ENCODE data around the gene PI4KB.
"Not testable (repeated sequence)": the region's sequence is repeated elsewhere in the genome, so short reads cannot be mapped to it uniquely, and the experiment has no call there.

Gene PI4KB

GRCh38 chr1:151327223-151327902 is at the start of gene PI4KB:
PI4KB (minus strand) TSS chr1:151327416; CDS start chr1:151316481, 10,935 bp downstream.
- DNase-seq, result peak; percentile 91

GRCh38 chr1:151373196-151373595 is 46.0 kb upstream of the PI4KB start:
- no peak for DNase-seq

- peak; percentile 83 for DNase-seq
Measured at GRCh38 chr1:151372058-151372934, 45.1 kb upstream of the PI4KB start, which contains the start of gene SELENBP1. SELENBP1 (minus strand) TSS chr1:151372705; CDS start chr1:151372641, 64 bp downstream.

GRCh38 chr1:151371370-151372057 is 44.3 kb upstream of the PI4KB start:
- DNase-seq, result peak; percentile 76

GRCh38 chr1:151370211-151370911 is 43.1 kb upstream of the PI4KB start:
- DNase-seq, result no peak

GRCh38 chr1:151369621-151370048 is 42.4 kb upstream of the PI4KB start:
- DNase-seq, result no peak

- DNase-seq, result no peak
Measured at GRCh38 chr1:151369302-151369610, 42.0 kb upstream of the PI4KB start.

GRCh38 chr1:151368393-151369301 is 41.4 kb upstream of the PI4KB start:
- no peak for DNase-seq

GRCh38 chr1:151367658-151368392 is 40.6 kb upstream of the PI4KB start:
- no peak for DNase-seq

- DNase-seq, result no peak
Measured at GRCh38 chr1:151364996-151365395, 37.8 kb upstream of the PI4KB start.

- no peak for DNase-seq
Measured at GRCh38 chr1:151362308-151363155, 35.3 kb upstream of the PI4KB start.

GRCh38 chr1:151361883-151362282 is 34.7 kb upstream of the PI4KB start:
- DNase-seq, result no peak

GRCh38 chr1:151356696-151357095 is 29.5 kb upstream of the PI4KB start:
- no peak for DNase-seq

- DNase-seq, result no peak
Measured at GRCh38 chr1:151352021-151352718, 25.0 kb upstream of the PI4KB start.

- not testable (repeated sequence) for DNase-seq
Measured at GRCh38 chr1:151350323-151350722, 23.1 kb upstream of the PI4KB start.

GRCh38 chr1:151347523-151348246 is 20.5 kb upstream of the PI4KB start:
- no peak for DNase-seq

GRCh38 chr1:151346769-151347522 is 19.7 kb upstream of the PI4KB start, which contains the start of gene RFX5:
RFX5 (minus strand) TSS chr1:151347252; CDS start chr1:151346320, 932 bp downstream.
- DNase-seq, result peak; percentile 93

Measured in right forelimb (tissue), 1 donor.